Peyer's patch (tissue), 4 donors: Measurements from ENCODE around the gene CUTA.

Experiments
- CTCF ChIP-seq, 6 experiments: fragments of 450-650 bp in 4 of 6; fragments of 200-600 bp in 2 of 6; sonication (generic) in 1 of 6; IDR thresholded peaks; one replicate each; pipeline ENCODE4 v1.5.1; 2017 to 2019; ENCODE audit warnings: antibody characterized with exemption in 6 of 6, mild to moderate bottlenecking in 3 of 6, moderate library complexity in 1 of 6
- POLR2A ChIP-seq, 2 donors: fragments of 450-650 bp; IDR thresholded peaks; one replicate each; pipeline ENCODE4 v1.5.1; 2017; ENCODE audit warnings: antibody characterized with exemption in 2 of 2, mild to moderate bottlenecking in 2 of 2, moderate library complexity in 2 of 2

GRCh38 chr6:33392979-33393378 lies 24.9 kb downstream of the CUTA start:
- TF ChIP-seq CTCF (IDR thresholded peaks at IDR 0.05) (no peak), POLR2A (IDR thresholded peaks at IDR 0.05) (no peak)
